Ovary (tissue), 3 donors: ENCODE data around the gene GPC3.

ENCODE experiments used
- POLR2A ChIP-seq: fragments of 450-650 bp; IDR thresholded peaks from one replicate; pipeline ENCODE4 v1.6.1; 2017; ENCODE audit warnings: antibody characterized with exemption, mild to moderate bottlenecking, moderate library complexity
- TF ChIP-seq, protein P1 (sequence below), 3 donors: fragments of 450-650 bp in 2 of 3; fragments of 200-600 bp in 1 of 3; IDR thresholded peaks; one replicate each; pipeline versions ENCODE4 v1.5.1 to v1.8.0; 2016 to 2022; ENCODE audit warnings: antibody characterized with exemption in 3 of 3, mild to moderate bottlenecking in 1 of 3
- donor health status: DM: no; HTN: no; CAD: no.

- TF ChIP-seq, protein P1, sequence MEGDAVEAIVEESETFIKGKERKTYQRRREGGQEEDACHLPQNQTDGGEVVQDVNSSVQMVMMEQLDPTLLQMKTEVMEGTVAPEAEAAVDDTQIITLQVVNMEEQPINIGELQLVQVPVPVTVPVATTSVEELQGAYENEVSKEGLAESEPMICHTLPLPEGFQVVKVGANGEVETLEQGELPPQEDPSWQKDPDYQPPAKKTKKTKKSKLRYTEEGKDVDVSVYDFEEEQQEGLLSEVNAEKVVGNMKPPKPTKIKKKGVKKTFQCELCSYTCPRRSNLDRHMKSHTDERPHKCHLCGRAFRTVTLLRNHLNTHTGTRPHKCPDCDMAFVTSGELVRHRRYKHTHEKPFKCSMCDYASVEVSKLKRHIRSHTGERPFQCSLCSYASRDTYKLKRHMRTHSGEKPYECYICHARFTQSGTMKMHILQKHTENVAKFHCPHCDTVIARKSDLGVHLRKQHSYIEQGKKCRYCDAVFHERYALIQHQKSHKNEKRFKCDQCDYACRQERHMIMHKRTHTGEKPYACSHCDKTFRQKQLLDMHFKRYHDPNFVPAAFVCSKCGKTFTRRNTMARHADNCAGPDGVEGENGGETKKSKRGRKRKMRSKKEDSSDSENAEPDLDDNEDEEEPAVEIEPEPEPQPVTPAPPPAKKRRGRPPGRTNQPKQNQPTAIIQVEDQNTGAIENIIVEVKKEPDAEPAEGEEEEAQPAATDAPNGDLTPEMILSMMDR (IDR thresholded peaks at IDR 0.05), result no peak
- TF ChIP-seq POLR2A, result no peak
Measured at GRCh38 chrX:133834771-133835170, 150.6 kb downstream of the GPC3 start.
